HepG2 (cell line): ENCODE measurements around the gene KRTAP10-2. TPM values are rescaled to one million over a fixed set of nuclear protein-coding genes. Genes with fewer than 3 reads are reported as not detected.

Experiments
- GATA4 ChIP-seq: sonication (generic); IDR thresholded peaks from 2 replicates; pipeline ENCODE4 v1.6.1; 2016; ENCODE audit warnings: antibody characterized with exemption, low read depth, borderline replicate concordance
- GTF2F1 ChIP-seq: fragments of 150-350 bp; IDR thresholded peaks from 2 replicates; pipeline ENCODE4 v1.6.1; 2014; ENCODE audit warnings: low read length
- GTF3A ChIP-seq: sonication (generic); formaldehyde crosslinking; conservative IDR thresholded peaks from 2 replicates; pipeline ENCODE4 v1.4.0; 2020; ENCODE audit warnings: mild to moderate bottlenecking, missing genetic modification reagents
- HIC2 ChIP-seq: sonication (generic); formaldehyde crosslinking; IDR thresholded peaks from 2 replicates; pipeline ENCODE4 v1.9.0; 2022; ENCODE audit warnings: low read depth, missing genetic modification reagents
- MAF1 ChIP-seq: sonication (generic); formaldehyde crosslinking; IDR thresholded peaks from 2 replicates; pipeline ENCODE4 v1.5.0; 2020; ENCODE audit warnings: missing genetic modification reagents, borderline replicate concordance
- MNT ChIP-seq: fragments of 450-650 bp; IDR thresholded peaks from 2 replicates; pipeline ENCODE4 v1.6.1; 2016
- REPIN1 ChIP-seq: sonication (generic); formaldehyde crosslinking; IDR thresholded peaks from 2 replicates; pipeline ENCODE4 v1.8.0; 2022; ENCODE audit warnings: missing genetic modification reagents, low read depth, mild to moderate bottlenecking, borderline replicate concordance
- REXO4 ChIP-seq: sonication (generic); formaldehyde crosslinking; IDR thresholded peaks from 2 replicates; pipeline ENCODE4 v1.8.0; 2022; ENCODE audit warnings: missing genetic modification reagents, mild to moderate bottlenecking, borderline replicate concordance
- SMARCC2 ChIP-seq: fragments of 450-650 bp; IDR thresholded peaks from 2 replicates; pipeline ENCODE4 v1.6.1; 2017; ENCODE audit warnings: antibody characterized with exemption, mild to moderate bottlenecking
- TFAP4 ChIP-seq: sonication (generic); IDR thresholded peaks from 2 replicates; pipeline ENCODE4 v1.6.1; 2016; ENCODE audit warnings: low read depth, borderline replicate concordance
- YY1 ChIP-seq: IDR thresholded peaks from 2 replicates; pipeline ENCODE4 v1.6.1; 2011; ENCODE audit warnings: low read length, low read depth, moderate library complexity, mild to moderate bottlenecking; ENCODE audit not compliant: insufficient read depth, insufficient replicate concordance
- ZBTB44 ChIP-seq: sonication (generic); formaldehyde crosslinking; IDR thresholded peaks from 2 replicates; pipeline ENCODE4 v1.4.0; 2020; ENCODE audit warnings: missing genetic modification reagents
- ZFP1 ChIP-seq: IDR thresholded peaks from 2 replicates; pipeline ENCODE4 v1.6.1; 2016
- ZNF251 ChIP-seq: sonication (generic); formaldehyde crosslinking; IDR thresholded peaks from 2 replicates; pipeline ENCODE4 v1.9.0; 2021; ENCODE audit warnings: mild to moderate bottlenecking, missing genetic modification reagents
- ZNF253 ChIP-seq: sonication (generic); formaldehyde crosslinking; IDR thresholded peaks from 2 replicates; pipeline ENCODE4 v1.8.0; 2022; ENCODE audit warnings: mild to moderate bottlenecking, missing genetic modification reagents, borderline replicate concordance
- ZNF260 ChIP-seq: sonication (generic); formaldehyde crosslinking; IDR thresholded peaks from 2 replicates; pipeline ENCODE4 v1.4.0; 2020; ENCODE audit warnings: missing genetic modification reagents, low read depth, mild to moderate bottlenecking, borderline replicate concordance
- ZNF367 ChIP-seq: sonication (generic); formaldehyde crosslinking; IDR thresholded peaks from 2 replicates; pipeline ENCODE4 v1.4.0; 2020; ENCODE audit warnings: missing genetic modification reagents, borderline replicate concordance
- ZNF432 ChIP-seq: sonication (generic); formaldehyde crosslinking; IDR thresholded peaks from 2 replicates; pipeline ENCODE4 v1.5.0; 2020; ENCODE audit warnings: missing genetic modification reagents, mild to moderate bottlenecking, borderline replicate concordance
- ZNF577 ChIP-seq: sonication (generic); formaldehyde crosslinking; IDR thresholded peaks from 2 replicates; pipeline ENCODE4 v1.4.0; 2020; ENCODE audit warnings: mild to moderate bottlenecking, low read depth, missing genetic modification reagents, borderline replicate concordance
- ZNF597 ChIP-seq: sonication (generic); formaldehyde crosslinking; IDR thresholded peaks from 2 replicates; pipeline ENCODE4 v1.5.0; 2020; ENCODE audit warnings: missing genetic modification reagents
- ZNF703 ChIP-seq: sonication (generic); formaldehyde crosslinking; IDR thresholded peaks from 2 replicates; pipeline ENCODE4 v1.5.1; 2020; ENCODE audit warnings: missing genetic modification reagents, mild to moderate bottlenecking, moderate library complexity, borderline replicate concordance
- ZNF773 ChIP-seq: sonication (generic); formaldehyde crosslinking; IDR thresholded peaks from 2 replicates; pipeline ENCODE4 v1.4.0; 2020; ENCODE audit warnings: missing genetic modification reagents, borderline replicate concordance
- polyA plus RNA-seq, 8 experiments: library from polyadenylated mRNA; depleted of rRNA in 3 of 8; stranded (reverse) in 7 of 8; unstranded in 1 of 8; fragments of >200 nt; fragmentation: Illumina TruSeq in 4 of 8; extraction: Trizol in 4 of 8; gene quantifications; 2 replicates each; pipeline versions ENCODE4 v1.2.1 to v1.2.3, GENCODE V29; 2011 to 2016; ENCODE audit warnings: low read depth in 4 of 8, missing spikeins in 1 of 8, mixed read lengths in 1 of 8; ENCODE audit not compliant: insufficient read depth in 1 of 8
- total RNA-seq, 5 experiments: library from RNA; depleted of rRNA; stranded (reverse); fragments of >200 nt; fragmentation: Illumina TruSeq; extraction: Trizol; gene quantifications; 2 replicates each; pipeline ENCODE4 v1.2.3, GENCODE V29; 2016; ENCODE audit warnings: low read depth in 1 of 5

Gene KRTAP10-2
- total and polyA plus RNA-seq, 2 of the 13 experiments (the other 11 are each of a cell fraction or from before 2014, with no cell fraction given): not detected

- TF ChIP-seq YY1: no peak
- no peak for TF ChIP-seq SMARCC2
- TF ChIP-seq GTF2F1: no peak
- TF ChIP-seq ZNF253 (CRISPR knock-in tag): 0 out of 2 replicates have a peak, but pooled peaks have one; percentile 41
- no peak for TF ChIP-seq ZNF577 (CRISPR knock-in tag)
- 0 out of 2 replicates have a peak, but pooled peaks have one; percentile 74 for TF ChIP-seq MAF1 (CRISPR knock-in tag)
- TF ChIP-seq ZNF251 (CRISPR knock-in tag): no peak
- no peak for TF ChIP-seq TFAP4
- no peak for TF ChIP-seq ZNF773 (CRISPR knock-in tag)
- no peak for TF ChIP-seq GATA4
- TF ChIP-seq HIC2 (CRISPR knock-in tag): no peak
- TF ChIP-seq ZNF432 (CRISPR knock-in tag): no peak
- peak; percentile 34; the same call in 1 of the 2 replicates for TF ChIP-seq REPIN1 (CRISPR knock-in tag)
- no peak for TF ChIP-seq GTF3A (CRISPR knock-in tag)
- no peak for TF ChIP-seq REXO4 (CRISPR knock-in tag)
- no peak for TF ChIP-seq ZNF703 (CRISPR knock-in tag)
- TF ChIP-seq MNT: no peak
- peak; percentile 32; the same call in 1 of the 2 replicates for TF ChIP-seq ZNF367 (CRISPR knock-in tag)
- TF ChIP-seq ZNF597 (CRISPR knock-in tag): no peak
- no peak for TF ChIP-seq ZFP1
- no peak for TF ChIP-seq ZBTB44 (CRISPR knock-in tag)
- no peak for TF ChIP-seq ZNF260 (CRISPR knock-in tag)
Measured at GRCh38 chr21:44506279-44507255, 44.7 kb downstream of the KRTAP10-2 start (continued).
